WTC11 (cell line): ENCODE results near the gene TCEANC2. TPM values are rescaled to one million over a fixed set of nuclear protein-coding genes. Genes with fewer than 3 reads are reported as not detected.

Source experiments
- ATAC-seq: fragments of 200-7000 bp; cut with Tn5 transposase; 2 replicates; pipeline ENCODE4 v1.10.0; 2021; ENCODE audit warnings: mild to moderate bottlenecking, moderate library complexity
- CTCF ChIA-PET: fragments of 300-600 bp; sonication (Branson Sonifier 250); formaldehyde crosslinking; loops from one replicate; lab custom pipeline; 2021; ENCODE audit warnings: antibody characterized with exemption; lab: Charles Lee
- POLR2A ChIA-PET: fragments of 350-600 bp; sonication (Branson Sonifier 250); formaldehyde crosslinking; loops from one replicate; lab custom pipeline; 2021; ENCODE audit warnings: antibody characterized with exemption; lab: Charles Lee
- DNase-seq: peaks from one replicate; pipeline ENCODE4 v3.0.0; 2021; ENCODE audit warnings: low spot score
- H3K27ac Mint-ChIP-seq: 2 replicates; pipeline ENCODE4 v1.8.0; 2021; ENCODE audit warnings: mixed read lengths
- H3K27me3 Mint-ChIP-seq: 2 replicates; pipeline ENCODE4 v1.8.0; 2021; ENCODE audit warnings: low read depth, mild to moderate bottlenecking, moderate library complexity, mixed read lengths
- H3K36me3 Mint-ChIP-seq: 2 replicates; pipeline ENCODE4 v1.8.0; 2021; ENCODE audit warnings: mixed read lengths
- H3K4me1 Mint-ChIP-seq: 2 replicates; pipeline ENCODE4 v1.8.0; 2022; ENCODE audit warnings: mixed read lengths
- H3K4me3 Mint-ChIP-seq: 2 replicates; pipeline ENCODE4 v1.8.0; 2021; ENCODE audit warnings: mild to moderate bottlenecking, moderate library complexity, mixed read lengths
- H3K9me3 Mint-ChIP-seq: 2 replicates; pipeline ENCODE4 v1.8.0; 2021; ENCODE audit warnings: mixed read lengths
- FOXK1 ChIP-seq: sonication (generic); formaldehyde crosslinking; IDR thresholded peaks from 2 replicates; pipeline ENCODE4 v1.8.0; 2022; ENCODE audit warnings: mild to moderate bottlenecking, moderate library complexity, missing genetic modification reagents
- GABPB1 ChIP-seq: sonication (generic); formaldehyde crosslinking; IDR thresholded peaks from 2 replicates; pipeline ENCODE4 v1.8.1; 2023; ENCODE audit warnings: mild to moderate bottlenecking, missing genetic modification reagents
- HMGXB4 ChIP-seq: sonication (generic); formaldehyde crosslinking; IDR thresholded peaks from 2 replicates; pipeline ENCODE4 v1.8.1; 2023; ENCODE audit warnings: mild to moderate bottlenecking, moderate library complexity, missing genetic modification reagents
- JAZF1 ChIP-seq: fragments of 250-450 bp; sonication (Bioruptor Pico); IDR thresholded peaks from 2 replicates; pipeline ENCODE4 v1.9.0; 2021; ENCODE audit warnings: moderate library complexity, mild to moderate bottlenecking, inconsistent platforms
- NR3C1 ChIP-seq: sonication (generic); formaldehyde crosslinking; conservative IDR thresholded peaks from 2 replicates; pipeline ENCODE4 v1.8.1; 2023; ENCODE audit warnings: low read depth, mild to moderate bottlenecking, missing genetic modification reagents
- PRRX2 ChIP-seq: fragments of 250-450 bp; sonication (Bioruptor Pico); IDR thresholded peaks from 2 replicates; pipeline ENCODE4 v1.8.0; 2021; ENCODE audit warnings: mild to moderate bottlenecking
- RELA ChIP-seq: sonication (generic); formaldehyde crosslinking; IDR thresholded peaks from 2 replicates; pipeline ENCODE4 v1.8.1; 2022; ENCODE audit warnings: missing genetic modification reagents, mild to moderate bottlenecking, borderline replicate concordance
- RORB ChIP-seq: fragments of 250-450 bp; sonication (Bioruptor Pico); IDR thresholded peaks from 2 replicates; pipeline ENCODE4 v1.9.0; 2021; ENCODE audit warnings: mild to moderate bottlenecking
- TEAD4 ChIP-seq: sonication (generic); formaldehyde crosslinking; IDR thresholded peaks from 2 replicates; pipeline ENCODE4 v1.8.0; 2022; ENCODE audit warnings: mild to moderate bottlenecking, missing genetic modification reagents
- ZNF121 ChIP-seq: sonication (generic); formaldehyde crosslinking; IDR thresholded peaks from 2 replicates; pipeline ENCODE4 v1.8.0; 2023; ENCODE audit warnings: missing genetic modification reagents
- ZNF263 ChIP-seq: sonication (generic); formaldehyde crosslinking; IDR thresholded peaks from 2 replicates; pipeline ENCODE4 v1.8.1; 2022; ENCODE audit warnings: low read depth, mild to moderate bottlenecking, moderate library complexity, missing genetic modification reagents
- ZNF423 ChIP-seq: fragments of 250-450 bp; sonication (Bioruptor Pico); IDR thresholded peaks from 2 replicates; pipeline ENCODE4 v2.1.2; 2022; ENCODE audit warnings: mild to moderate bottlenecking, moderate library complexity
- ZNF671 ChIP-seq: fragments of 250-450 bp; sonication (Bioruptor Pico); IDR thresholded peaks from 2 replicates; pipeline ENCODE4 v1.8.0; 2021; ENCODE audit warnings: mild to moderate bottlenecking
- total RNA-seq: library from RNA; stranded (reverse); gene quantifications from 3 replicates; pipeline ENCODE4 v1.2.3, GENCODE V29; 2021
- TF ChIP-seq, protein P1 (sequence below): sonication (generic); formaldehyde crosslinking; IDR thresholded peaks from 2 replicates; pipeline ENCODE4 v1.8.0; 2022; ENCODE audit warnings: mild to moderate bottlenecking, missing genetic modification reagents
- TF ChIP-seq, protein P2 (sequence below): sonication (generic); formaldehyde crosslinking; IDR thresholded peaks from 2 replicates; pipeline ENCODE4 v1.8.0; 2022; ENCODE audit warnings: missing genetic modification reagents
- TF ChIP-seq, protein P3 (sequence below): sonication (generic); formaldehyde crosslinking; IDR thresholded peaks from 2 replicates; pipeline ENCODE4 v1.8.0; 2022; ENCODE audit warnings: mild to moderate bottlenecking, missing genetic modification reagents
- TF ChIP-seq, protein P4 (sequence below): fragments of 250-450 bp; sonication (Bioruptor Pico); conservative IDR thresholded peaks from 2 replicates; pipeline ENCODE4 v1.9.0; 2021; ENCODE audit warnings: mild to moderate bottlenecking

TCEANC2 gene
- total RNA-seq, 1 experiment from 2014 or later = 6.3 TPM

DNA sequence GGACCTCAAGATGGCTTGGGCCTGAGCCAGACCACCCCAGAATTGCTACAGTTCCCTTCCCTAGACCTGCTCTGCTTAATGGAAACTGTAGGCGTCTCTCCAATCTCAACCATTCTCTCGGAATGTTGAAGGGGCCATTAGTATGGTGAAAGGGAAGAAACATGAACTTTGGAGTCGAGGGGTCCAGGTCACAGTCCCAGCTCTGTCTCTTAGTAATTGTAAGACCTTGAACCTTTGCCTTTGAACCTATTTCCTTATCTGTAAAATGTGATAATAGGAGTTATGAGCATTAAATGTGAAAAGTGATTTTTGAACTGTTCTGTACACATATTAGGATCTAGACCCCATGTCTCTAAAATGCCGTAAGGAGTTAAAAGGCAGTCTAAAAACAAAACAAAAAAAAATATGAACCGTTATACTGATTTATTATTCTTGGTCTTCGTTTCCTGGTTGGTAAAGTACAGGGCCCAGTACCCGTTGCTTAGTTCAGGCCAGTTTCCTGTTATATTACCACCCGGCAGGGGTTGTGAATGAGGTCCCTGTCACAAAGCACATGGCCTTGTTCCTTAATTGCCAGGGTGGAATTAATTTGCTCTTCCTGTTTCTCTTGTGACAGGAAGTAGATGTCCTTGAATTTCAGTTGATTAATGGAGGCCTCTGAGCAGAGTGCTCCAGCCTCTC is 42.3 kb downstream of the TCEANC2 start:
- ATAC-seq (no peak; the same call in 1 of the 2 replicates), DNase-seq (no peak)
- Mint-ChIP-seq H3K36me3 (no peaks in the 10 kb centered on the region), H3K4me1 (peaks cover 19% of the 10 kb centered on the region), H3K27me3 (no peaks in the 10 kb centered on the region), H3K27ac (no peak overlapping the region), H3K9me3 (no peaks in the 10 kb centered on the region), H3K4me3 (no peak overlapping the region)
- CTCF ChIA-PET = interaction anchor here (1.2 to 3.4 kb wide), 2 partner anchors 14 to 16 kb away, joined by 3 to 14 read pairs; no protein-coding TSS in a partner anchor
- TF ChIP-seq, protein P1, sequence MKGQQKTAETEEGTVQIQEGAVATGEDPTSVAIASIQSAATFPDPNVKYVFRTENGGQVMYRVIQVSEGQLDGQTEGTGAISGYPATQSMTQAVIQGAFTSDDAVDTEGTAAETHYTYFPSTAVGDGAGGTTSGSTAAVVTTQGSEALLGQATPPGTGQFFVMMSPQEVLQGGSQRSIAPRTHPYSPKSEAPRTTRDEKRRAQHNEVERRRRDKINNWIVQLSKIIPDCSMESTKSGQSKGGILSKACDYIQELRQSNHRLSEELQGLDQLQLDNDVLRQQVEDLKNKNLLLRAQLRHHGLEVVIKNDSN (CRISPR knock-in tag) = no peak
- TF ChIP-seq TEAD4 (CRISPR knock-in tag) (no peak), RELA (CRISPR knock-in tag) (no peak), JAZF1 (no peak), ZNF263 (CRISPR knock-in tag) (no peak), ZNF121 (CRISPR knock-in tag) (no peak), ZNF423 (CRISPR knock-in tag) (no peak), RORB (CRISPR knock-in tag) (no peak), ZNF671 (CRISPR knock-in tag) (no peak), PRRX2 (CRISPR knock-in tag) (no peak)
- TF ChIP-seq, protein P2, sequence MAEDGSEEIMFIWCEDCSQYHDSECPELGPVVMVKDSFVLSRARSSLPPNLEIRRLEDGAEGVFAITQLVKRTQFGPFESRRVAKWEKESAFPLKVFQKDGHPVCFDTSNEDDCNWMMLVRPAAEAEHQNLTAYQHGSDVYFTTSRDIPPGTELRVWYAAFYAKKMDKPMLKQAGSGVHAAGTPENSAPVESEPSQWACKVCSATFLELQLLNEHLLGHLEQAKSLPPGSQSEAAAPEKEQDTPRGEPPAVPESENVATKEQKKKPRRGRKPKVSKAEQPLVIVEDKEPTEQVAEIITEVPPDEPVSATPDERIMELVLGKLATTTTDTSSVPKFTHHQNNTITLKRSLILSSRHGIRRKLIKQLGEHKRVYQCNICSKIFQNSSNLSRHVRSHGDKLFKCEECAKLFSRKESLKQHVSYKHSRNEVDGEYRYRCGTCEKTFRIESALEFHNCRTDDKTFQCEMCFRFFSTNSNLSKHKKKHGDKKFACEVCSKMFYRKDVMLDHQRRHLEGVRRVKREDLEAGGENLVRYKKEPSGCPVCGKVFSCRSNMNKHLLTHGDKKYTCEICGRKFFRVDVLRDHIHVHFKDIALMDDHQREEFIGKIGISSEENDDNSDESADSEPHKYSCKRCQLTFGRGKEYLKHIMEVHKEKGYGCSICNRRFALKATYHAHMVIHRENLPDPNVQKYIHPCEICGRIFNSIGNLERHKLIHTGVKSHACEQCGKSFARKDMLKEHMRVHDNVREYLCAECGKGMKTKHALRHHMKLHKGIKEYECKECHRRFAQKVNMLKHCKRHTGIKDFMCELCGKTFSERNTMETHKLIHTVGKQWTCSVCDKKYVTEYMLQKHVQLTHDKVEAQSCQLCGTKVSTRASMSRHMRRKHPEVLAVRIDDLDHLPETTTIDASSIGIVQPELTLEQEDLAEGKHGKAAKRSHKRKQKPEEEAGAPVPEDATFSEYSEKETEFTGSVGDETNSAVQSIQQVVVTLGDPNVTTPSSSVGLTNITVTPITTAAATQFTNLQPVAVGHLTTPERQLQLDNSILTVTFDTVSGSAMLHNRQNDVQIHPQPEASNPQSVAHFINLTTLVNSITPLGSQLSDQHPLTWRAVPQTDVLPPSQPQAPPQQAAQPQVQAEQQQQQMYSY (CRISPR knock-in tag) = no peak
- TF ChIP-seq, protein P3, sequence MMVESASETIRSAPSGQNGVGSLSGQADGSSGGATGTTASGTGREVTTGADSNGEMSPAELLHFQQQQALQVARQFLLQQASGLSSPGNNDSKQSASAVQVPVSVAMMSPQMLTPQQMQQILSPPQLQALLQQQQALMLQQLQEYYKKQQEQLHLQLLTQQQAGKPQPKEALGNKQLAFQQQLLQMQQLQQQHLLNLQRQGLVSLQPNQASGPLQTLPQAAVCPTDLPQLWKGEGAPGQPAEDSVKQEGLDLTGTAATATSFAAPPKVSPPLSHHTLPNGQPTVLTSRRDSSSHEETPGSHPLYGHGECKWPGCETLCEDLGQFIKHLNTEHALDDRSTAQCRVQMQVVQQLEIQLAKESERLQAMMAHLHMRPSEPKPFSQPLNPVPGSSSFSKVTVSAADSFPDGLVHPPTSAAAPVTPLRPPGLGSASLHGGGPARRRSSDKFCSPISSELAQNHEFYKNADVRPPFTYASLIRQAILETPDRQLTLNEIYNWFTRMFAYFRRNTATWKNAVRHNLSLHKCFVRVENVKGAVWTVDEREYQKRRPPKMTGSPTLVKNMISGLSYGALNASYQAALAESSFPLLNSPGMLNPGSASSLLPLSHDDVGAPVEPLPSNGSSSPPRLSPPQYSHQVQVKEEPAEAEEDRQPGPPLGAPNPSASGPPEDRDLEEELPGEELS (CRISPR knock-in tag) = no peak
- POLR2A ChIA-PET = no interaction called here

GRCh38 chr1:54096227-54096876 is 42.9 kb downstream of the TCEANC2 start:
- Mint-ChIP-seq H3K4me1 (peaks cover 19% of the 10 kb centered on the region), H3K27ac (no peak overlapping the region), H3K27me3 (no peaks in the 10 kb centered on the region), H3K9me3 (no peaks in the 10 kb centered on the region), H3K36me3 (no peaks in the 10 kb centered on the region), H3K4me3 (no peak overlapping the region)
- peak; percentile 57 for ATAC-seq
- CTCF ChIA-PET = interaction anchor here (1.2 to 2.0 kb wide), 3 partner anchors 15 to 29 kb away, joined by 3 to 15 read pairs (median 3); no protein-coding TSS in a partner anchor
- TF ChIP-seq FOXK1 (CRISPR knock-in tag) (no peak), GABPB1 (CRISPR knock-in tag) (no peak), HMGXB4 (CRISPR knock-in tag) (no peak), NR3C1 (CRISPR knock-in tag) (no peak)
- TF ChIP-seq, protein P4, sequence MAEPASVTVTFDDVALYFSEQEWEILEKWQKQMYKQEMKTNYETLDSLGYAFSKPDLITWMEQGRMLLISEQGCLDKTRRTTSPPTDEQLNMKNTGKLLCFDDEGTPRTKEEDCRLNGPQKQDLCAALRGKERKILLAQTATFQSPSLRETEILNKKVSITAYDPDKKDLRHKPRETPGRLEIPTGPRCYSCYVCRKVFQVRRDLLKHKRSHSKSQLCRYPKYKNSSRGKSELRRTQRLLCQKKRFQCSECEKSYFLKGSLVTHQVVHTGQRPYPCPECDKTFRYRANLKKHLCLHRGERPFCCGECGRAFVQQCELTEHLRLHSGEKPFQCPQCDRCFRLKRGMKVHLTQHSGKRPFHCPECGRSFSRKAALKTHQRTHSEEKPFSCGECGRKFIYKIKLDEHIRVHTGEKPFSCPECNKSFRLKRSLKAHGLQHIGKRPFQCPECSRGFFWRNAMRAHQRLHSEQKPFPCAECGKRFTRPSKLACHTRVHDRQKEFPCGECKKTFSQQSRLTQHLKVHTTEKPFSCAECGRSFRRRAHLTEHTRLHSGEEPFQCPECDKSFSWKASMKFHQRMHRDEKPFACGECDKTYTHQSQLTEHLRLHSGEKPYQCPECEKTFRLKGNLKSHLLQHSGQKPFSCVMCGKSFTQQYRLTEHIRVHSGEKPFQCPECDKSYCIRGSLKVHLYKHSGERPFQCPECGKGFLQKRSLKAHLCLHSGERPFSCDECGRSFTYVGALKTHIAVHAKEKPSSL = no peak
- POLR2A ChIA-PET = no interaction called here
- no peak for DNase-seq
